GM13976 (cell line): Measurements from ENCODE around the gene HOXB7.

Experiments used
- DNase-seq: peaks from one replicate; pipeline ENCODE4 v3.0.0; 2012; ENCODE audit warnings: low spot score
- in situ Hi-C: fragments of 300-500 bp; cut with MboI; formaldehyde crosslinking; loops from one replicate; pipeline ENCODE4 v1.12.0; 2022; ENCODE audit warnings: low sequenced_read_pairs, mixed read lengths, inconsistent platforms; ENCODE audit not compliant: unreplicated experiment
- TF ChIP-seq, protein P1 (sequence below): IDR thresholded peaks from 2 replicates; pipeline ENCODE4 v1.5.1; 2012; ENCODE audit warnings: borderline replicate concordance, mild to moderate bottlenecking; ENCODE audit not compliant: insufficient read depth; ENCODE audit errors: extremely low read depth, missing control alignments, control extremely low read depth

Gene HOXB7

DNA sequence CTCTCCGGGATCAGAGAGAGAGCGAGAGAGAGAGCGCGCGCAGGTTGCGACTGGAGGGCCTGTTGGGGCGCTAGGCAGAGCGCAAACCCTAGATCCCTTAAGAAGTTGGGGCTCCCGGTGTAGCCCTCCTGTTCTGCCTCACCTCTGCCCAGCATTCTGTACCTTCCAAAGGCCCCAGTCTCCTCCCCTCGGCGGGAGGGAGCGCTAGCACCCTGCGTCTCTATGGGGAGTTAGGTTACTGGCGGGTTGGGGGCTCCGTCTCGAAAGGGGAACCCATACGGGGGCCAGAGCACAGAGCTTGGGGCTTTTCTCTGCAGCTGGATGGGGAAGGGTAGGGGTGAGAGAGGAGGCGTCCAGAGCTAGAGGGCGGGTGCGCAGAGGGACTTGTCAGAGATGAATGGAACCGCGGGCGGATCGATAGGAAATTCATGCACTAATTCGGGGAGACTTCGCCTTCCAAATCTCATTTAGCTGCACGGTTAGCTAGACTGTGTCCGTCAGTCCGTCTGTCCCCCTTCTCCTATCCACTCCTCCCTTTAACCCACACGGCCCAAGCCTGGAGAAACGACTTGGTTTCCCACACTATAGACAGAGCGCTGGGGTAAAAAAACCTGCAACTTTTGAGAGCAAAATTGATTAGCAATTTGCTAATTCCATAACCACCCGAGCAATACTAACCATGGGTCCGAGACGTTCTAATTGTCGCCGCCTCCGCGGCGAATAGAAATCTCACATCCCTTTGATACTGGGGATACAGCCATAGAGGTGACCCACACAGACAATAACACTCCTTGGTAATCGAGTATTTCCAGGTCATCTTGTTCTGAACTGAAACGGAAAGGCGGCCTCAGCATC is 32.0 kb downstream of the HOXB7 start:
- in situ Hi-C loops: no loop called here
- DNase-seq: no peak
- TF ChIP-seq, protein P1, sequence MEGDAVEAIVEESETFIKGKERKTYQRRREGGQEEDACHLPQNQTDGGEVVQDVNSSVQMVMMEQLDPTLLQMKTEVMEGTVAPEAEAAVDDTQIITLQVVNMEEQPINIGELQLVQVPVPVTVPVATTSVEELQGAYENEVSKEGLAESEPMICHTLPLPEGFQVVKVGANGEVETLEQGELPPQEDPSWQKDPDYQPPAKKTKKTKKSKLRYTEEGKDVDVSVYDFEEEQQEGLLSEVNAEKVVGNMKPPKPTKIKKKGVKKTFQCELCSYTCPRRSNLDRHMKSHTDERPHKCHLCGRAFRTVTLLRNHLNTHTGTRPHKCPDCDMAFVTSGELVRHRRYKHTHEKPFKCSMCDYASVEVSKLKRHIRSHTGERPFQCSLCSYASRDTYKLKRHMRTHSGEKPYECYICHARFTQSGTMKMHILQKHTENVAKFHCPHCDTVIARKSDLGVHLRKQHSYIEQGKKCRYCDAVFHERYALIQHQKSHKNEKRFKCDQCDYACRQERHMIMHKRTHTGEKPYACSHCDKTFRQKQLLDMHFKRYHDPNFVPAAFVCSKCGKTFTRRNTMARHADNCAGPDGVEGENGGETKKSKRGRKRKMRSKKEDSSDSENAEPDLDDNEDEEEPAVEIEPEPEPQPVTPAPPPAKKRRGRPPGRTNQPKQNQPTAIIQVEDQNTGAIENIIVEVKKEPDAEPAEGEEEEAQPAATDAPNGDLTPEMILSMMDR: no peak

DNA sequence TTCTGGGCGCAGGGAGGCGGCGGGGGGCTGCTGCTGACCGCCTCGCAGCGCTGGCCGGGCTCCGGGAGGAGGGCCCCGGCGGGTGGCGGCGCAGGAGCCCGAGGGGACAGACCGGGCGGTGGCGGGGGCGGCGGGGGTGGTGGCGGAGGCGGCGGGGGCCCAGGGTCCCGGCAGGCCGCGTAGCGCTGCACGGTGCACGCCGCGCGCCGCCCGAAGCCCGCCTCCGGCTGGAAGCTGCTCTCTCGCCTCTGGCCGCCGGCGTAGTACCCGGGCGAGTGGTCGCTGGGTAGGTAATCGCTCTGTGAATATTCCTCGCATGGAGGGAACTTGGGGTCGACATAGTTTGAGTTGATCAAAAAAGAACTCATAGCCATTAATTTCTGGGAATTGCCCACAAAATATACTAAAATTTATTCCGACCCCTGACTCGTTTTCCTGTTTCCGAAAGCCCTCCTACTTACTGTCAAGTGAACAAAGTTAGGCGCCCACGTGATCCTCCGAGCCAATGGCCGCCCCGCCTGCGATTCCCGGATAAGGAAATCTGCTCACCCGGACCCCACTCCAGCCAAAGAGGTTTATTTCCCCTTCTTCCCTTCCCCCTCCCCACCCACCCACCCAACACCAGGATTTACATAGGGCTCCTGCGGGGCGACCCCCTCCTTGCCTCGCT is 32.7 kb downstream of the HOXB7 start, which contains the start of gene HOXB4:
Gene HOXB4, minus strand, starts transcription at position 405 of the 670 bp plus-strand sequence. Its CDS starts 31 bp downstream, at position 374.
- peak; percentile 82 for DNase-seq
- TF ChIP-seq, protein P1: no peak
- in situ Hi-C loops: no loop called here

DNA sequence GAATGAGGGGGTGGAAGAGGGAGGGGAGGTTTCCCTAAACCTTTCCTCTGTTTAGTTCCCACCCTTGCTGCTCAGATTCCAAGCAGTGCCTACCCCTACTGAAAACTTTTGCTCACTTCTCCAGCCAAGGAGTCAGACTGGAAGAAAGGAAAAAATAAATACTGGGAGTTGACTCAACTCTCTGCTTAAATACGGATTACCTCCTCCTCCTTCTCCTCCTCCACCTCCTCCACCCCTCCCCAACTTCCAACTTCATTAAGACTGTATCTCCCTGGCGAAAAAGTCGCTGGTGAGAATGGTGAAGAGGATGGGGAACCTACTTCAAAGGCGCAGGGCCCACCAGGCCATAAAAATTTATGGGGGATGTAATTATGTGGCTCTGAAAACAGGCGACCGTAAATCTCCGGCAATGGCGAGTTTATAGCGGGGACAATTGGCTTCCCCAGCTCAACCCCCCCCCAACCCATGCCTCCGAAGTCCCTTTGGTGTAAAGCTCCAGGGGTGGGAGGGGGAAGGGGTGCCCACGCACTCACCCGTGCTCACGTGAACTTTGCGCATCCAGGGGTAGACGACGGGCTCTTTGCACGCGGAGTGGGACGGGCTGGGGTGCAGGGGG is 33.4 kb downstream of the HOXB7 start:
- DNase-seq: peak; percentile 54
- TF ChIP-seq, protein P1: no peak
- in situ Hi-C loops: no loop called here

DNA sequence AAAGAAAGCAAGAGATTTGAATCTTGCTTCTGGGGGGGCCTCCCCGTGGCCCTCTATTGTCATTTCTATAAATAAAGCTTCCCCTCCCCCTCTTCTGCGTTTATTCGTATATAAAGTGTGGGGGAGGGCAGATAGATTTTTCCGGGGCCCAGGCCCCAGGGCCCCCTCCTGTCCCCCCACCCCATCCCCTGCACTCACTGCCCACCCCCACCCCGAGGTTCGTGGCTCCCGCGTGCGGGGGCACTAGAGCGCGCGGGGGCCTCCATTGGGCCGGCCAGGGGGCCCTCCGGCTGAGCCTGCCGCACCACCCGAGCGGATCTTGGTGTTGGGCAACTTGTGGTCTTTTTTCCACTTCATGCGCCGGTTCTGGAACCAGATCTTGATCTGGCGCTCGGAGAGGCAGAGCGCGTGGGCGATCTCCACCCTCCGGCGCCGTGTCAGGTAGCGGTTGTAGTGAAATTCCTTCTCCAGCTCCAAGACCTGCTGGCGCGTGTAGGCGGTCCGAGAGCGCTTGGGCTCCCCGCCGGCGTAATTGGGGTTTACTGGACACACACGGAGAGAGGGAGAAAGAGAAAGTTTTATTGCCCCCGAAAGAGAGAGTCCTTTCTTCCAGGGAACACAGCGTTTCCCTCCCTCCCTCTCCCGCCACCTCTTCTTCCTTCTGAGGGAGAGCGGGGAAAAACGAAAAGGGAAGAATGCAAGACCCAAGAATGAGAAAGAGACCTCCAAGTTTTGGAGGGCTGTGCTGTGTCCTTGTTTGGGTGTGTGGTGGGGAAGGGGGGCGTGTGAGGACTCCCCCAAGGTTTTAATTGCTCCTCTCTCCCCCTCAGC is 34.1 kb downstream of the HOXB7 start:
- DNase-seq: no peak
- TF ChIP-seq, protein P1: no peak
- in situ Hi-C loops: no loop called here

DNA sequence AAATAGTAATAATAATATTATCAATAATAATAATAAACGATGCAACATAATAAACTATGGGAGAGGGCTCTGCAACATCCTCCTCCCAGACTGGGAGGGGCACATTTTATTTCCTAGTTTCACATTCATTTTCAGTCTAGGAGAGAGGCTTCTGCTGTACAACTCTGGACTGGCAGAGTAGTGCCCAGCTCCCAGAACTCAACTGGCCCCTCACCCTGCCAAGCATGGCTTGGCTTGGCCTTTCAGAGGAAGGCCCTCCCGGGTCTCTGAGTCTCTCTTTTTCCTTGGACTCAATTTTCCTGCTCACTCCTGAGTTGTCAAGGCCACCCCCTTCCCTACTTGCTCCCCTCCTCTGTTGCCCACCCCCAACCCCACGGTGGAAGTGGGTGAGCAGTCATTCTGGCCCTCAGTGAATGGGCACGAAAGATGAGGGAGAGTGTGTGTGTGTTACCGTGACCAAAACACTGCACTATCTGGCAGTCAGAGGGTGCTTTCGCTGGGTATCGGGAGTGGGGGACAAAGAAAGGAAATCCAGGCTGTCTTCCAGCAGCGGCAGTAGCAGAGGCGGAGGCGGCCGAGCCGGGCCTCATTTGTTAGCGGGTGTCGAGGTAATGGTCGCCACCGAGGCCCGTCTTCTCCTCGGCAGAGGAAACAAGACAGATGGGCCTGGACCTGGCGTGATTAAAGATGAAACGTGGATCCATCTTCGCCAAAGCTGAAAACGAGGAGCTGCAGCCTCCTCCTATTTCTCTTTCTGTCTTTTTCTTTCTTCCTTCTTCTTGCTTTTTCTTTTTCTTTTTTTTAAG is 34.9 kb downstream of the HOXB7 start:
- DNase-seq: no peak
- TF ChIP-seq, protein P1: no peak
- in situ Hi-C loops: no loop called here
